HepG2 (cell line): ENCODE data around the gene DHTKD1. TPM values are rescaled to one million over a fixed set of nuclear protein-coding genes. Genes with fewer than 3 reads are reported as not detected.

ENCODE experiments used
- AHDC1 ChIP-seq: sonication (generic); formaldehyde crosslinking; IDR thresholded peaks from 2 replicates; pipeline ENCODE4 v1.5.1; 2020; ENCODE audit warnings: mild to moderate bottlenecking, missing genetic modification reagents, borderline replicate concordance
- ATF4 ChIP-seq, 2 experiments: fragments of 450-650 bp in 1 of 2; sonication (generic) in 1 of 2; formaldehyde crosslinking; IDR thresholded peaks; 2 replicates each; pipeline versions ENCODE4 v1.5.0 to v1.8.0; 2020 to 2022; ENCODE audit warnings: mild to moderate bottlenecking in 1 of 2, missing genetic modification reagents in 1 of 2
- BCLAF1 ChIP-seq: fragments of 450-650 bp; IDR thresholded peaks from 2 replicates; pipeline ENCODE4 v1.6.1; 2017; ENCODE audit warnings: mild to moderate bottlenecking
- GABPB1 ChIP-seq: IDR thresholded peaks from 2 replicates; pipeline ENCODE4 v1.6.1; 2016; ENCODE audit warnings: mild to moderate bottlenecking, missing genetic modification reagents, moderate library complexity, missing compliant biosample characterization
- NPAS2 ChIP-seq: sonication (generic); formaldehyde crosslinking; IDR thresholded peaks from 2 replicates; pipeline ENCODE4 v1.8.0; 2022; ENCODE audit warnings: mild to moderate bottlenecking, missing genetic modification reagents, borderline replicate concordance
- PBX2 ChIP-seq: IDR thresholded peaks from 2 replicates; pipeline ENCODE4 v1.6.1; 2016; ENCODE audit warnings: control low read depth
- SKI ChIP-seq: fragments of 450-650 bp; IDR thresholded peaks from one replicate; pipeline ENCODE4 v1.6.1; 2018; ENCODE audit warnings: mild to moderate bottlenecking; ENCODE audit not compliant: partially characterized antibody
- ZKSCAN8 ChIP-seq: IDR thresholded peaks from 2 replicates; pipeline ENCODE4 v1.6.1; 2016; ENCODE audit warnings: borderline replicate concordance, missing genetic modification reagents, missing compliant biosample characterization
- ZNF235 ChIP-seq: sonication (generic); formaldehyde crosslinking; IDR thresholded peaks from 2 replicates; pipeline ENCODE4 v1.8.1; 2023; ENCODE audit warnings: mild to moderate bottlenecking, missing genetic modification reagents, borderline replicate concordance
- ZNF513 ChIP-seq: sonication (generic); formaldehyde crosslinking; conservative IDR thresholded peaks from 2 replicates; pipeline ENCODE4 v1.5.0; 2020; ENCODE audit warnings: missing genetic modification reagents
- ZNF576 ChIP-seq: sonication (generic); formaldehyde crosslinking; IDR thresholded peaks from 2 replicates; pipeline ENCODE4 v1.4.0; 2020; ENCODE audit warnings: mild to moderate bottlenecking, missing genetic modification reagents
- ZNF644 ChIP-seq: IDR thresholded peaks from 2 replicates; pipeline ENCODE4 v1.6.1; 2016; ENCODE audit warnings: low read depth
- ZNF704 ChIP-seq: sonication (generic); formaldehyde crosslinking; IDR thresholded peaks from 2 replicates; pipeline ENCODE4 v1.8.1; 2023; ENCODE audit warnings: mild to moderate bottlenecking, inconsistent platforms, moderate library complexity, missing genetic modification reagents, borderline replicate concordance
- ZNF720 ChIP-seq: sonication (generic); formaldehyde crosslinking; IDR thresholded peaks from 2 replicates; pipeline ENCODE4 v1.4.0; 2020; ENCODE audit warnings: missing genetic modification reagents
- ZNF740 ChIP-seq: sonication (generic); formaldehyde crosslinking; IDR thresholded peaks from 2 replicates; pipeline ENCODE4 v1.4.0; 2020; ENCODE audit warnings: missing genetic modification reagents
- polyA plus RNA-seq, 8 experiments: library from polyadenylated mRNA; depleted of rRNA in 3 of 8; stranded (reverse) in 7 of 8; unstranded in 1 of 8; fragments of >200 nt; fragmentation: Illumina TruSeq in 4 of 8; extraction: Trizol in 4 of 8; gene quantifications; 2 replicates each; pipeline versions ENCODE4 v1.2.1 to v1.2.3, GENCODE V29; 2011 to 2016; ENCODE audit warnings: low read depth in 4 of 8, missing spikeins in 1 of 8, mixed read lengths in 1 of 8; ENCODE audit not compliant: insufficient read depth in 1 of 8
- total RNA-seq, 5 experiments: library from RNA; depleted of rRNA; stranded (reverse); fragments of >200 nt; fragmentation: Illumina TruSeq; extraction: Trizol; gene quantifications; 2 replicates each; pipeline ENCODE4 v1.2.3, GENCODE V29; 2016; ENCODE audit warnings: low read depth in 1 of 5

DHTKD1 gene
- total and polyA plus RNA-seq, 2 of the 13 experiments (the other 11 are each of a cell fraction or from before 2014, with no cell fraction given), result 9.6 to 14.1 TPM

GRCh38 chr10:12042409-12042796 lies 26.4 kb upstream of the DHTKD1 start (continued):
- TF ChIP-seq GABPB1 (no peak), ZNF235 (CRISPR knock-in tag) (no peak), ZNF704 (CRISPR knock-in tag) (peak; percentile 43; the same call in 1 of the 2 replicates), ZNF644 (CRISPR knock-in tag) (no peak), SKI (no peak), PBX2 (CRISPR knock-in tag) (no peak), AHDC1 (CRISPR knock-in tag) (no peak), ZNF720 (CRISPR knock-in tag) (no peak), ZNF513 (CRISPR knock-in tag) (no peak), ATF4 (CRISPR knock-in tag; IDR thresholded peaks at IDR 0.05) (no peak), BCLAF1 (no peak), ZKSCAN8 (CRISPR knock-in tag) (no peak), NPAS2 (CRISPR knock-in tag) (no peak), ZNF740 (CRISPR knock-in tag) (no peak), ZNF576 (no peak)
